NCI-H748 treated with DMSO at 0.1 percent for 48 hours (cell line): ENCODE data around the gene TOR4A.
A peak's percentile ranks its signal among the peaks of the same experiment; 100 is the strongest.

Source experiments
- DNase-seq: peaks from one replicate; lab custom pipeline; 2025; lab: John Stamatoyannopoulos, UW

Gene TOR4A

DNA sequence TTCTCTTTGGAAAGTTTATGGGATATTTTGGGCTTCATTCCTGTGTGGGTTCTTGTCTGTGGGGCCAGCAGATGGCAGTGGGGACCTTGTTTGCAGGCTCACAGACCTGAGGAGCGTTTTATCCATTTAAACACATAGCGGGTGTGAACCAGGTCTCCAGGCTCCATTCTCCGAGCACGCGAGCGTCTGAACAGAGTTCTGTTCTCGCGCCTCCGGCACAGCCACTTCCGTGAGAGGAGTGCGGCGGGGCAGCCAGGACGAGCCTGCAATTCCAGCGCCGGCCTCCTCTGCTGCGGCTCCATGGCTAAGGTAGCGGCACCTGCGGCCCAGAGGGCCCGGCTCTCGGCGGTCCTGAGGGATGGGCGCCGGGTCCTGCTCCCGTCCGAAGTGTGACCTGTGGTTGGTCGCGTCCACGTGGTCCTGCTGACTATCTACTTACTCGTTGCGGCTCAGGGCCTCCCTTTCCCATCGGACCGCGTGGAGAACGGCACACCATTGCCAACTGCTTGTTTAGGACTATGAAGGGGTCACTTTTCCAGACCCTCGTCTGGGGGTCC is 17.2 kb downstream of the TOR4A start:
- no peak for DNase-seq

DNA sequence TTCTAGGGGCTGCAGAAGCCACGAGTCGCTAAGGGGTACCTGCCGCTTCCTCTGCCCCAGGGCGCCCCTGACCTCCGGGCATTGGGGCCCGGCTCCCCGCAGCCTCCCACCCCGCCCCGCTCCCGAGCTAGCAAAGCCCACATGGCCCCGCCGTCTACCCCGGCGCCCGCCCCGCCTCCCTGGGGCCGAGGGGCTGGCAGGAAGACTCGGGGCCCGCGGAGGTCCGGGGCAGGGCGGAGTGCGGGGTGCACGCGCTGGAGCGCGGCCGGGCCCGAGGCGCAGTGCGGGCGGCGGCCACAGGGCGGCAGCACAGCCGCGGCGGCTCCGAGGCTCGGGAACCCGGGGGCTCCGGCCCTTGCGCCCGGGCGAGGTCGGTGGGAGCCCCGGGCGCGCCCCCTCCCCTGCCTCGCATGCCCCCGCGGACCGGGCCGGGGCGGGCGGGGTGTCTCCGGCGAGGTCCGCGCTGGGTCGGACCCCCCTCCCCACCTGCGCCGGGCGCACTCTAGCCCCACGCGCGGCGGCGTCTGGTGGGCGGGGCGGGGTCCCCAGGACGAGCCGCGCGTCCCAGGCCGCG is 17.8 kb downstream of the TOR4A start:
- DNase-seq: no peak

DNA sequence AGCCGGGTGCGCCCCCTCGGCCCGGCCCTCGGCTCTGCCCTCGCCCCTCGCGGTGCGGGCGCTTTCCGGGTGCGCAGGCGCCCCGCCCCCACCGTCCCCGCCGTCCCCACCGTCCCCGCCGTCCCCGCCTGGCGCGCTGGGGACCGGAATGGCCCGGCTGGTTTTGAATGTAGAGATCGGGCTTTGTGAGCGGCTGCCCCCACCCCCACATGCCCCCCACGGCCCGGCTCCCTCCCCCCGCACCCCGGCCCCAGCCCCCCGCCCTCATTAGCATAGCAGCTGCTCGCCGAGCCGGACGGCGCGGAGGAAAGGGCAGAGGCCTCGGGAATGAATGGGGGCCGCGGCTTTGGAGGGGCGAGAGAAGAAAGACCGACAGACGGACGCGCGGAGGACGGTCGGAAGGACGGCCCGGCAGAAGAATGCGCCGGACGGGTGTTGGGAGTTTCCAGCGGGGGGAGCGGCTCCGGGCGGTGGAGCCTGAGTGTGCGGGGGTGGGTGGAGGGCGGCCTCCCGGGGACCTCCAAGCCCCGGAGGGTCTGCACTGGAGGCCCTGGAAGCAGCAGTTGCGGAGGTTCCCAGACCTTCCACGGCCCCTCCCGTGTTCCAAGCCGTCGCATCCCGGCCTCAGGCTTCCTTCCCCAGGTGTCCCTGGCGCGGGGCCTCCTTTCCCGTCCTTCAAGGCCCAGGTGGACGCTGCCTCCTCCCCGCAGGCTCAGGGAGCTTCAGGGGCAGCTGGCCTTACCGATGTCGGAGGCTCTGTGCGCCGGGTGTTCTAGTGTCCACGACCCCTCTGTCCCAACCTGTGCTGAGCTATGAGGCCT is 18.5 kb downstream of the TOR4A start:
- DNase-seq: no peak

DNA sequence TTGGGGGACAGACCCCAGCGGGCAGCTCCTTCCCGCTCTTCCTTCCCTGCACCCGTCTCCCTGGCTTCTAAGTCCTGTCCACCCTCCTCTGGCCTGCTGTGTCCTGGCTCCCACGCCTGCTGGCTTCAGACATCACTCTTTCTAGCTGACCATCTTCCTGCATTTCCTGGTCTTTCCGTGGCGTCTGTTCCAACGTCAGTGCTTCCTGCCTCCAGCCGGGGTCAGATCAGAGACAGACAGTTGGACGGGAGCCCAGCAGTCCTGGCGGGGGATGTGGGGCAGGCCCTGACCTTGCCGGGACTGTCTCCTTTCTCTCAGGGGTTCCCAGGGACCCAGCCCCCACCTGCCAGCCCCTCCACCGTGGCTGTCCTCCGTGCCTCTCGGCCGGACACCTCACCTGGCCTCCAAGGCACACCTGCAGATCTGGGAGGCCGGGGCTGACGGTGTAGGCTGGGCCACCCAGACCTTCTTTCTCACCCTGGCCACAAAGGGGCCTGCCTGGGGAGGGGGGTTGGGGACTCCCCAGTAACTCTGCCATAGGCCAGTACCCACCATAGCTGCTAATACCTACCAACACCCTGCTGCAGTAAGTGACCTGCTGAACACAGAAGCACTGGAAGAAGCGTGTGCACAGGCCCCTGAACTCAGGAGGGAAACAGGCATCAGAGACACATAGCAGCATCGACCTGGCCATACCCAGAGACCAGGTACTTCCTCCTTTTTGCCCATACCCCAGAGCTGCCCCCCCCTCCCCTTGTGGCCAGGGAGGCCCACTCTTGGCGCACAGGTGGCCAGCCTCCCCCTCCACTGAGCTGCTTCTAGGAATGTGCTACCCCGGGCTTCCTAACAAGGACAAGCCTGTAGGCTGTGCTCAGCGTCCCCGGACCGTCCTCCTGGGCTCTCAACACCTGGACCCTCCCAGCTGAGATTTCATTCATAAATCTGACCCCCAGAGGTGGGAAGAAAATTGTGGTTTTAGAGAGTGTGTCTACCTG is 19.4 kb downstream of the TOR4A start:
- DNase-seq: no peak

DNA sequence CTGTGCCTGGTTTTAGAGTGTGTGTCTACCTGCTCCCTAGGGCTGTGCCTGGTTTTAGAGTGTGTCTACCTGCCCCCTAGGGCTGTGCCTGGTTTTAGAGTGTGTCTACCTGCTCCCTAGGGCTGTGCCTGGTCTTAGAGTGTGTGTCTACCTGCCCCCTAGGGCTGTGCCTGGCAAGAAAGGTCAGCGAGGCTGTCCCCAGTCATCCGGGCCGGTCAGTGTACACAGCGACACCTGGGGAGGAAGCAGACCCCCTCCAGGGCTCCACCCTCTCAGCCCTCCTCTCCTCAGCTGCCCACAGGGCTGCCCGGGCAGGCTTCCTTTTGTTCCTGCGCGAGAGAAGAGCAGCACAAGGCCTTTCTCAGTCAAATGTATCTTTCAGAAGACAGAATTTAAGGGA is 20.4 kb downstream of the TOR4A start:
- DNase-seq: no peak

DNA sequence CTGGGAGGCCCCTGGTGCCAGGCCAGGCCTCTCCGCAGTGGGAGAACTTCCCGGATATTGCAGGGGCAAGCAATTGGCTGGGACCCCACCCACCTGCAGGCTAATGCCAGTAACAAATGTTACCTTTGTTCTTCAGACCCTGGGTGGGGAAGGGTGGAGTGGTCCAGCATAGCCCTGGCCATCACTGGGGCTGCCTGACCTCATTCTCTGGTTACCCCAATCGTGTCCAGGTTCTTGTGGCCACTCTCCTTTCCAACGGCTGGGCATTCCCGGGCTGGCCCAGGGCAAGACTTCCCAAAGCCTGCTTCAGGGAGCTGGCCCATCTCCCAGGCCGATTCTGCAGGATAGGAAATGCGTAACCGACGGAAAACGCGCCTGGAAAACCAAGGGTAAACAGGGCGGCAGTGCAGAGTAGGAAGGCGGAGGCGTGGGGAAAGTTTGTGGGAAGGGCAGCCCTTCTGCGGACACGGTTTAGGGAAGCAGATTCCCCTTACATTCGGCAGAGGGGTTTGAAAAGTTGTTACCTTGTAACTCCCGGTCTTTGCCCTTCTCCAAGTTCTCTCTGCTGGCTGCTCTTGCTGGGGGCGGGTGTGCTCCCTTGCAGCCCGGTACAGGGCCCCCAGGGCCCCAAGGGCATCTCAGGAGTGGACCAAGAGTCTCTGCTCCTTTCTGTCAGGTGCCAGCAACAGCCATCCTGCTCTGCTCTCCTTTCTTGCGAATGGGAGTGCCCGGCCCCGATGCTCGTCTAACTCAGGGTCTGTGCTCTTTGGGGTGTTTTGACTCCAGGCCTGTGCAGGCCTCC is 21.1 kb downstream of the TOR4A start:
- no peak for DNase-seq

DNA sequence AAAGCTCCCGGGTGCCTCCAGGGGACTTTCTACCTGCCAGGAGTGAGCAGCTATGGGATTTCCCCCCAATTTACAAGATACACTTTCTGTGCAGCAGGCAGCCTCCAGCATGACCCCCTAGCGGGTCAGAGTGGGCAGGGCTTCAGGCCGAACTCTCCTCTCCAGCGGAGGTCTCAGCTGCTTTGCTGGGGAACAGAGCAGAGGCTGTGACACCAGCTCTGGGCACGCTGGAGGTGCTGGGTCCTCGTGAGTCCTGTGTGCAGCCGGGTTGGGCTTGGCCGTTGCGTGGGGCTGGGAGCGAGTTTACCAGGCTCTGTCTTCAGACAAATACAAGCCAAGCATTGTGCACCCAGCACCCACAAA is 21.7 kb downstream of the TOR4A start:
- DNase-seq: no peak

DNA sequence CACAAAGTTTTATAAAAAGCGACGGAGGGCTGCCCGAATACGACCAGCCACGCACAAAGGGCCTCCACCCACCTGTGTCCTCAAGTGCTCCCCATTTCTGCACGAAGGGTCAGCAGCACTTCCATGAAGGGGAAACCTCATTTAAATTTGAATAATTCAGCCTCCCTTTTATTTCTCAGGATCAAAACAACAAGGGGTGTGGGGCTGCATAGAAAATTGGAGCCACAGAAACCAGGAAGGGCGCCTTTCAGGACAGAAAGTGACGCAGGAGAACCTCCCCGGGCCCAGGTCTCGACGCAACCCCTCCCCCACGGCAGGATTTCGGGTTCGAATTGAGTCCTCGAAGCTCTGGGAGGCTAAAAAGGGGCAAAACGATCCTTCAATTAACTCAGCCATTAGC is 22.4 kb downstream of the TOR4A start:
- no peak for DNase-seq

DNA sequence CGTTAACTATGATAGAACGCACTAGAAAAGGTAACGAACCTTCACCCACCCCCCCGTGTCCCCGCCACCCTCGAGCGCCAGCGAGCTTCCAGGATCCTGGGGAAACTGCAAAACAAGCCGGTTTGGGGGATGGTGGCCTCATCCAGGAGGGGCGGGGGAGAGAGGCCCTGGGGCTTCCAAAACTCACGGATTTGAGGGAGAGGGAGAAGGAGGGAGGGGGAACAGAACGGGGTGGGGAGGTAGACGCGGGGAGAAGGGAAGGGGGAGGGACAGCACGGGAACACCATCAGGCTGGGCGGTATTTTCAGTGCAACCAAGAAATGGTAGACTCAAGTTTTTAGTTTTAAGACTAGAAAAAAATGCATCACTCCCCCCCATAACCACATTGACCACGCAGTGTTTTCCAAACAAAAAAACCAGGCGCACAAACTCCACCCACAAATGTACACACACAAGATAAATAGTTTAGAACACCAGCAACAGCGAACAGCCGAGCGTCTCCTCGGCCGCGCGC is 23.1 kb downstream of the TOR4A start:
- DNase-seq: peak; percentile 53

DNA sequence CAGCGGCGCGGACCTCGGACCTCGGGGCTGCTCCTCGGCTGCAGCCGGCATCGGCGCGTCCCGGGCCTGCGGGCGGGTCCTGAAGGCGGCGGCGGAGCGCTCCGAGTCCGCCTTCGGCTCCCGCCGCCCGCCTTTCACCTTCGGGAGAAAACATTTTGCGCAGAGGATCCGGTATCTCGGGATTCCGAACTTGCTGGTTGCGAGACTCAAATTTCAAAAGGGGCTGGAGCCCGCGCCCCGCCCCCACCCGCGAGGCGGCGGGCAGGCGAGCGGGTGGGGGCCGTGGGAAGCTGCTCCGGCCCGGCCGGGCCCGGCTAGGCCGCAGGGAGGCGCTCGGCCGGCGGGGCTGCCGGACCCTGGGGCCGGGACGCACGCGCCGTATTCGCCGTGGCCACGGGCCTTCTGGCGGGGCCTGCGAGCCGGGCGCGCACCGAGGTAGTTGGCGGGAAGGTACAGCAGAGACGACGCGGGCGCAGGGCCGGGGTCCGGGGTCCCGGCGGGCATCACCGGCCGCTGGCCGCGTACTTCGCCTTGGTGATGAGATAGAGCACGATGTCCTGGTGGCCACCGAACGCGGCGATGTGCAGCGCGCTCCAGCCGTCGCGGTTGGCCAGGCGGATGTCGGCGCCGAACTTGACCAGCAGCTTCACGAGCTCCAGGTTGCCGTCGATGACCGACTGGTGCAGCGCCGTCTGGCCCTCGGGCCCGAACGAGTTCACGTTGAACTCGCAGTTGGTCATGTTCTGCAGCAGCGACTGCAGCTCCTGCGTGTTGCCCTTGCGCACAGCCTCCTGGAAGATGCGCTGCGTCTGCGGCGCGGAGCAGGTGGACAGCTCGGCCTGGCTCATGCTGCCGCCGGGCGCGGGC is 23.8 kb downstream of the TOR4A start:
- DNase-seq: no peak

DNA sequence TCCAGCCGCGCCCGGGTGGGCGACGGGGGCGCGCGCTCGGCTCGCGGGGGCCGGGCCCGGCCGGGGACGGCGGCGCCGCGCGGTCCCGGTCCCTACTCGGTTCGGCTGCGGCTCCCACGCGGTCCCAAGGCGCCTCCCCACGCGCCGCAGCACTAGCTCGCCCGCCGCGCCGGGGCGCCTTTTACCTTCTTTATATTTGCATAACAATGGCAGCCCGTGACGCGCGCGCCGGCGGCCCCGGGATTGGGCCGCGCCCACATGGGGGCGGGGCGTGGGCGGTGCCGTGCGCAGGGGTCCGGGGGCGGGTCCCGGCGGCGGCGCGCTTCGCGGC is 24.6 kb downstream of the TOR4A start, which contains the start of gene NRARP:
NRARP (minus strand) TSS at position 154 of the 331 bp plus-strand sequence. CDS start 343 bp downstream, outside the sequence.
- peak; percentile 66 for DNase-seq

DNA sequence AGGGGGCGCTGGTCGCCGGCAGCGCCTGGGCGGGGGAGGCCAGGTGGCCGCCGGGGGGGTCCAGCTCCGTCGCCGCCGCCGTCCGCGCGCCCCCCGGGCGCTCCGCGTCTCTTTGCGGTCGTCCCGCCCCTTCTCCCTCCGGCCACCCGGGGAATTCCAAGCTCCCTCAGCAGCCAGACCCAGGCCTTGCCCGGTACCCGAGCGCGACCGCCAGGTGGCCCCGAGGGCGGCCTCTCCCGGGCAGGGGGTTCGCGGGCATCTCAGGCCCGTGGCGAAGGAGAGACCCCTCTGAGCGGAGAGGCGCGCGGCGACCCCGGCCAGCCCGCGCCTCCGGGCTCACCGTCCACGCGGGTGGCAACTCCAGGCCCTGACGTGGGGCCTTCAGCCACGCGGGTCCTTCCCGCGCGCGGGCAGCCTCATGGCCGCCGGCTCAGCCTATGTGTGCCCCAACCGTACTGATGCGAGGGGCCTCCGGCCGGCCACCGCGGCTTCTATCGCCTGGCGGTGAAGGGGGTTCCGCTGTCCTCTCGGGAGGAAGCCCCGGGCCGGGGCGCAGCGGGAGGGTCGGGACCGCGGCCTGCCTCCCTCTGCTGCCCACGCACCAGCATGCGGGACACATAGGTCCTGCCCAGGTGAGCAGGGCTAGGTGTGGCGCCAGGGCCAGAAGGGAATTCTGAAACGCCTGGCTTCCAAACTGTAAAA is 25.1 kb downstream of the TOR4A start:
- no peak for DNase-seq

DNA sequence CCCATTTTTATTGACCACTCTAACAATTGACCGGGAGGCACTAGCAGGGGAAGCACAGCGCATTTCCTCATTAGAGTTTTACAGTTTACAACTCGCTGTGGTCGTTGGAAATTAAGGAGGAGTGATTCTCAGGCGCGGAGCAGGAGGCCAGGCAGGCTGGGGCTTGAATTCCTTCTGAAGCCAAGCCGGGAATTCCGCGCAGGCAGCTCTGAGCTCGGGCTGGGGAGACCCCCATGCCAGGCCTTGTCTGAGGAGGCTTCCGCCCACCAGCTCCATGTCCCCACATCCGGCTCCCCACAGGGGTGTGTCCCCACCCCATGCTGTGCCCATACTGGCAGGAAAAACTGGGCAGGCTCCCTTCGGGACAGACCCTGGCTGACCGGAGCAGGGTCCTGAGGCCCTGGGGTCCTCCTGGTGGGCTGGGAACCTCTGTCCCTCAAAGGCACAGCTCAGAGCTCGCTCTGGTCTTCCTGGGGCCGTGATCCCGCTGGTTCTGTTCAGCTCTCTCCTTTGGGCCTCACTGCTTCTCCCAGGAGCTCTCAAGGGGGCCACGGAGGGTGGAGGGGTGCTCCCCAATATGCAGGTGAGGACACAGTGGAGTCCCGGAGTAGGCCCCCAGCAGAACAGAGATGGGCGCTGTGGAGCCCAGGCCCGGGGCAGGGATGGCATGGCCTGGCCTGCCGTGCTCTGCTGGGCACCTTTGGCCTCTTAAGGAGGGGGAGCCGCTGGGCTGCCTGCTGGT is 25.8 kb downstream of the TOR4A start:
- DNase-seq: no peak

DNA sequence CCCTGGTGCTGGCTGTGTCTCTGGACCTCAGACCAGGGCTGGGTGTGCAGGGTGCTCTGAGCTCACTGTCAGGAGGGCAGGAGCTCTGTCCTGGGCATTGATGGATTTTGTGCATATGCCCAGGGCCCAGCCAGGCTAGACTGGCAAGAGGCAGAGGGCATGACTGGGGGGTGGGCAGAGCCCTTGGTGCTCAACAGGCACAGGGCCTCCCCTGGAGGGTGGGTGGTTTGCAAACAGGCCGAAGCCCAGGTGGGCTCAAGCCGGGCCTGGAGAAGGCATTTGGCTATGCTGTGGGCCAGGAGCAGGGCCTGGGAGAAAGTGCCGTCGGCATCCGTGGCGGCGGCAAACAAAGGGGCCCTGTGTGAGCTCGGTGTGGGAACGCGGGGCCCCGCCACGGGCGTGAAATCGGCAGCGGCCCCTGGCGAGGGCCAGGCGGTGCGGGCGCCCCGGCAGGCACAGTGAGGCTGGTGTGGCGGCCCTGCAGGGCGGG is 26.4 kb downstream of the TOR4A start:
- DNase-seq: no peak

DNA sequence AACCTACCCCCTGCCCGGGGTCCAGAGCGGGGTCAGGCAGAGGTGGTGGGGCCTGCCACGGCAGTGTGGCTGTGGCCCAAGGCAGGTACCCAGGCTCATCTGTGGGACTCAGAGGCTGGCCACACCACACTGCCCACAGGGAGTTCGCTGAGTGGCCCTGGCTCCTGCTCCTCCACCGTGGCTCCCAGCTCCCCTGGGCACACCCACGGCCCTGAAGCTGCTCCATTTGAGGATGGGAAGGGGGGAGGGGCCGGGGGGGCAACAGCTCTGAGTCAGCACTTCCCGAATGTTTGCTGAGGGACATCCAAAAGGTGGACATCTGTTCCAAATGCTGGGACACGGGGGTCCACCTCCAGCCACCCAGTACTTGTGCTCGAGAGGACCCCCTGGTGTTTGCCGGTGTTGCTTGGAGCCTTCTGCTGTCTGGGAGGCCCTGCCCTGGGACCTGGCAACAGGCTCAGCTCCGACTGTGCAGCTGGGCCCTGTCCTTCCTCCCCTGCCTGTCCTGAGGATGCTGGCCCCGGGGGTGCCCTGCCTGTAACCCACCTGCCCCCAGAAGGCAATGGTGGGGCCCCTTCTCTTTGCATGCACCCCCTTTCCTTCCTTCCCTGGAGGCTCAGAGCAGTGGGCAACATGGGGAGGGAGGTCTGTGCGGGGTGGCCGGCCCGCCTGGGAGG is 27.0 kb downstream of the TOR4A start:
- no peak for DNase-seq

DNA sequence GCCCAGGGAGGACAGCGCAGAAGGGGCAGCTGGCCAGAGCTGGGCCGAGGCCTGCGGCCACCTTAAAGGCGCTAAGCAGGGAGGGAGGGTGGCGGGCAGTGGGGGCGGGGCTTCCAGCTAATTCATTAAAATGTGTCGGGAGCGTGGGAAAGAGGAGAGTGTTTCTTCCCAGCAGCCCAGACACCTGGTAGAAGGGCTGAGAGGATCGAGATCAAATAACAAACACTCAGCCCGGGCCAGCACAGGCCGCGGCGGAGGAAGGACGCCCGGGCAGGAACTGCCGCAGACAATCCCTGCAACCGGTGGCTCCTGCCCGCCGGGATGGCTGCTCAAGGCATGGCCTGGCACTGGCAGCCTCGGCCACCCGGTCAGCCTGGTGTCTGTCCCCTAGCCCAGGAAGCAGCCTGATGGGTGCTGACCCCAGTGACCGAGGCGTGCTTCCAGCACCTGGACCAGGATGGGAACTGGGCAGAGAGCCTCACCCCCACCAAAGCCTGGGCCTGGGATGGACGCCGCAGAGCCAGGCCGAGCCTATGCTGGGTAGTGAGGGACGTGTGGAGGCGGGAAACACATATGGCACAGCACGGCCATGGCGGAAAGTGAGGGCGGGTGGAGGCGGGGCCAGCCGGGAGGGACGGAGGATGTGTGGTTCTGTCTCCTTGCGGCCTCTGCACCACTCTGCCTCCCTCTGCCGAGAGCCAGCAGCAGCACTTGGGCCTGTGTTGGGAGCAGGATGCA is 27.7 kb downstream of the TOR4A start:
- DNase-seq: no peak

DNA sequence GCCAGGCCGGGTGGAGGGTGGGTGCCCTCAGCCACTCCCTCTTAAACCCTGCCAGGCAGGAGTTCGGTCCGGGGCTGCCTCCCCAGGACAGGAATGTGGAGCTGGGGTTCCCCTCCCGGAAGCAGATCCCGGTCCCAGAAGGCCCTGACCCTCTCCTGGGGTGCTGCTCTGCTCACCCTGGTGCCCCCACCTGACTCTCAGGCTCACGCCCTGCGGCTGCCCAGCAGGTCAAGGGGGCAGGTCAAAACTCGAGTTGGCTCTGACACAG is 28.2 kb downstream of the TOR4A start:
- DNase-seq: no peak
